ENCODE data around the gene PMCH. TPM values are rescaled to one million over a fixed set of nuclear protein-coding genes. Genes with fewer than 3 reads are reported as not detected.
"Not testable (repeated sequence)": the region's sequence is repeated elsewhere in the genome, so short reads cannot be mapped to it uniquely, and the experiment has no call there.

Gene PMCH
- total RNA-seq, 2 donors from 2014 or later: not detected

DNA sequence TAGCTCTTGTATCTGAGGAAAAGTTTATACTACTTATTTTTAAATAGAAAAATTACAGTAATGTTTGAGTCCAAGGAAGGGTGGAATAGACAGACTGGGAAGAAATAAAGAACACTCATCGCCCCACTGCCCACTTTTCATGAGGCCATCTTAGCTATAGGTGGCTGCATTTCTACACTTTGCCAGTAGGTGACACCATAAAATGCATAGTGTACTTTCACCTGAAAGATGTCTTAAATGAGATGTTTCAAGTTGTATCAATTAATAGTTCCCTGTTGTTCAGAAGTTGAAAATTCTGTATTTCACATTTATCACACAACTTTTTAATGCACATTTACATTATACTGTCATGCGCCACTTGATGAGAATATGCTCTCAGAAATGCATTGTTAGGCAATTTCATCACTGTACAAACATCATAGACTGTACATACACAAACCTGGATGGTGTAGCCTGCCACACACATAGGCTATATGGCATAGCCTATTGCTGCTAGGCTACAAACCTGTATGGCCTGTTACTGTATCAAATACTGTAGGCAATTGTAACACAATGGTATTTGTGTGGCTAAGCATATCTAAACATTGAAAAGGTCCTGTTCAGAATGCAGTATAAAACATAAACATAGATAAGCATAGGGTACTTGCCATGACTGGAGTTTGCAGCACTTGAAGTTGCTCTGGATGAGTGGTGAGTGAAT, 27.6 kb downstream of the PMCH start:
- H3K36me3 ChIP-seq: no peaks in the 10 kb centered on the region
- no peak for DNase-seq (ENCODE audit: low spot score)
- no peaks in the 10 kb centered on the region for H3K27me3 ChIP-seq
- no peaks in the 10 kb centered on the region for H3K9me3 ChIP-seq
- no peaks in the 10 kb centered on the region for H3K4me1 ChIP-seq
- H3K27ac ChIP-seq: no peak overlapping the region
- H3K4me3 ChIP-seq: no peak overlapping the region
- TF ChIP-seq, protein P1, sequence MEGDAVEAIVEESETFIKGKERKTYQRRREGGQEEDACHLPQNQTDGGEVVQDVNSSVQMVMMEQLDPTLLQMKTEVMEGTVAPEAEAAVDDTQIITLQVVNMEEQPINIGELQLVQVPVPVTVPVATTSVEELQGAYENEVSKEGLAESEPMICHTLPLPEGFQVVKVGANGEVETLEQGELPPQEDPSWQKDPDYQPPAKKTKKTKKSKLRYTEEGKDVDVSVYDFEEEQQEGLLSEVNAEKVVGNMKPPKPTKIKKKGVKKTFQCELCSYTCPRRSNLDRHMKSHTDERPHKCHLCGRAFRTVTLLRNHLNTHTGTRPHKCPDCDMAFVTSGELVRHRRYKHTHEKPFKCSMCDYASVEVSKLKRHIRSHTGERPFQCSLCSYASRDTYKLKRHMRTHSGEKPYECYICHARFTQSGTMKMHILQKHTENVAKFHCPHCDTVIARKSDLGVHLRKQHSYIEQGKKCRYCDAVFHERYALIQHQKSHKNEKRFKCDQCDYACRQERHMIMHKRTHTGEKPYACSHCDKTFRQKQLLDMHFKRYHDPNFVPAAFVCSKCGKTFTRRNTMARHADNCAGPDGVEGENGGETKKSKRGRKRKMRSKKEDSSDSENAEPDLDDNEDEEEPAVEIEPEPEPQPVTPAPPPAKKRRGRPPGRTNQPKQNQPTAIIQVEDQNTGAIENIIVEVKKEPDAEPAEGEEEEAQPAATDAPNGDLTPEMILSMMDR (IDR thresholded peaks at IDR 0.05): peak; percentile 47 to 77

DNA sequence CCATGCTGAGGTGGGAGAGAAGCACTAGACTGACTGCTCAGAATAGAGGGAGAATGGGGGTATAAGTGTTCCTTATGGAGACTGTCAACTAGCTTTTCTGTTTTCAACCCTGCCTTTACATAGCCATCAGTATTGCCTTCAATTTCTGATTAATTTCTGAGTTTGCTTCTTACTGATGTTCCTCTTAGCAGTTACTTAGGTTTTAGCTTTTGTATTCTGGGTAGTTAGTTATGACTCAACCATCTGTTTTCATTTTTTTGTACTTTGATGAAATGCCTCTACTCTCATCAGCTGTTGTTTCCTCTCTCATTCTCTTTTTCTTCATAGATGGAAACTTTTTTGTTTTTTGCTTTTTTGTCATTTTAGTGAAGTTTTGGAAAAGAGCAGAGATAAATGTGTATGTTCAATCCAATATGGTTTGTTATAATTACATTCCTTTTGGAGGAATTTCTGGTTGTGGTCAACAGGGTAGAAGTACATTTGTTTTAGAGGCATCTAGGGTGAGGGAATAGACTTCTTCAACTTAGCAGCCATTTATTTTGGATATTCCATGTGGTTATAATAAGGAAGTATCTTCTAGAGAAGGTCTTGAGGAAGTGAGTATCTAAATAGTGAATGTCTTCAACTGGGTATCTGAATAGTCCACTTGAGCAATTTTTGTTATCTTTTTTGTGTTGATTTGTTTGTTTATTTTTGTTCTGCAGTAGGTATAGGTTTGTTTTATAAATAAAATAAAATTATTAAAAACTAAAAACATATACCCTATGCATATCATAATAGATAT, 29.6 kb downstream of the PMCH start:
- Histone ChIP-seq H3K27me3 (no peaks in the 10 kb centered on the region), H3K36me3 (no peaks in the 10 kb centered on the region), H3K4me3 (no peak overlapping the region), H3K9me3 (no peaks in the 10 kb centered on the region), H3K27ac (no peak overlapping the region), H3K4me1 (no peaks in the 10 kb centered on the region)
- no peak for DNase-seq (ENCODE audit: low spot score)
- TF ChIP-seq, protein P1 (IDR thresholded peaks at IDR 0.05): no peak

DNA sequence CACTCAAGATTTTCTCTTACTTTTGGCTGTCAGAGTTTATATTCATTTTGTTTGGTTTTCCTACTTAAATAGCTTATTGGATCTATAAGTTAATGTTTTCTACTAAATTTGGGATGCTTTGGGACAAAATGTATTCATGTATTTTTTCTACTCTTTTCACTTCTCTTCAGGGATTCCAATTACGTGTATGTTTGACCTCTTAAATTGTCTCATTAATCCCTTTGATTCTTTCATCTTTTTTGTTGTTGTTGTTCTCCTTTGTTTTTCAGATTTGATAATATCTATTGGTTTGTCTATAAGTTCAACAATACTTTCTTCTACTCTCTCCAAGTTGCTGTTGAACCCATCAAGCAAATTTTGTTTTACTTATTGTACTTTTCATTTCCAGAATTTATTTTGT, 34.2 kb downstream of the PMCH start:
- Histone ChIP-seq H3K4me1 (no peaks in the 10 kb centered on the region), H3K27ac (no peak overlapping the region), H3K4me3 (no peak overlapping the region), H3K27me3 (no peaks in the 10 kb centered on the region), H3K9me3 (no peaks in the 10 kb centered on the region), H3K36me3 (no peaks in the 10 kb centered on the region)
- TF ChIP-seq, protein P1 (IDR thresholded peaks at IDR 0.05): no peak
- DNase-seq (ENCODE audit: low spot score): no peak

DNA sequence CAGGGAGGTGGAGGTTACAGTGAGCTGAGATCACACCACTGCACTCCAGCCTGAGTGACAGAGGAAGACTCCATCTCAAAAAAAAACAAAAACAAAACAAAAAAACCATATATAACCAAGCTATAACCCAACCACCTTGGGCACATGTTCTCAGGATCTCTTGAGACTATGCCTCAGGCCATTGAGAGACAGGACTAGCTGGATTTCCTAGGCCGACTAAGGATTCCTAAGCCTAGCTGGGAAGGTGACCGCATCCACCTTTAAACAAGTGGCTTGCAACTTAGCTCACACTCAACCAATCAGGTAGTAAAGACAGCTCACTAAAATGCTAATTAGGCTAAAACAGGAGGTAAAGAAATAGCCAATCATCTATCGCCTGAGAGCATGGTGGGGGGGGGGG, 42.4 kb downstream of the PMCH start:
- not testable (repeated sequence) for H3K4me1 ChIP-seq; H3K4me3 ChIP-seq; H3K9me3 ChIP-seq; H3K27ac ChIP-seq; H3K36me3 ChIP-seq; DNase-seq (ENCODE audit: low spot score); H3K27me3 ChIP-seq

DNA sequence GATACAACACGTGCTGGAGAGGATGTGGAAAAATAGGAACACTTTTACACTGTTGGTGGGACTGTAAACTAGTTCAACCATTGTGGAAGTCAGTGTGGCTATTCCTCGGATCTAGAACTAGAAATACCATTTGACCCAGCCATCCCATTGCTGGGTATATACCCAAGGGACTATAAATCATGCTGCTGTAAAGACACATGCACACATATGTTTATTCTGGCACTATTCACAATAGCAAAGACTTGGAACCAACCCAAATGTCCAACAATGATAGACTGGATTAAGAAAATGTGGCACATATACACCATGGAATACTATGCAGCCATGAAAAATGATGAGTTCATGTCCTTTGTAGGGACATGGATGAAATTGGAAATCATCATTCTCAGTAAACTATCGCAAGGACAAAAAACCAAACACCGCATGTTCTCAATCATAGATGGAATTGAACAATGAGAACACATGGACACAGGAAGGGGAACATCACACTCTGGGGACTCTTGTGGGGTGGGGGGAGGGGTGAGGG, 50.5 kb downstream of the PMCH start:
- H3K4me3 ChIP-seq; H3K4me1 ChIP-seq; H3K9me3 ChIP-seq; H3K27me3 ChIP-seq; H3K27ac ChIP-seq; DNase-seq (ENCODE audit: low spot score); H3K36me3 ChIP-seq: not testable (repeated sequence)

Other genes with a start within 250 kb of the PMCH start
- 10 to 100 TPM; 44.1 to 52.6 TPM for gene WASHC3, start 135.8 kb downstream of the PMCH start, total RNA-seq
- 10 to 100 TPM in 1 of 2 donors, 1 to 10 TPM in 1; 8.1 to 15.4 TPM for gene NUP37, start 77.7 kb downstream of the PMCH start, total RNA-seq
- gene PARPBP, start 77.7 kb downstream of the PMCH start, total RNA-seq: 1 to 10 TPM in 1 of 2 donors, under 1 TPM in 1; 0.28 to 2.2 TPM